HG03060 (cell line): Measurements from ENCODE around the gene IL4I1.
"Not testable (repeated sequence)": the region's sequence is repeated elsewhere in the genome, so short reads cannot be mapped to it uniquely, and the experiment has no call there.

Experiments
- ATAC-seq: cut with Tn5 transposase; IDR thresholded peaks from one replicate; pipeline ENCODE4 v1.9.1; 2021; ENCODE audit warnings: low read depth, moderate number of reproducible peaks; ENCODE audit not compliant: unreplicated experiment

IL4I1 gene

DNA sequence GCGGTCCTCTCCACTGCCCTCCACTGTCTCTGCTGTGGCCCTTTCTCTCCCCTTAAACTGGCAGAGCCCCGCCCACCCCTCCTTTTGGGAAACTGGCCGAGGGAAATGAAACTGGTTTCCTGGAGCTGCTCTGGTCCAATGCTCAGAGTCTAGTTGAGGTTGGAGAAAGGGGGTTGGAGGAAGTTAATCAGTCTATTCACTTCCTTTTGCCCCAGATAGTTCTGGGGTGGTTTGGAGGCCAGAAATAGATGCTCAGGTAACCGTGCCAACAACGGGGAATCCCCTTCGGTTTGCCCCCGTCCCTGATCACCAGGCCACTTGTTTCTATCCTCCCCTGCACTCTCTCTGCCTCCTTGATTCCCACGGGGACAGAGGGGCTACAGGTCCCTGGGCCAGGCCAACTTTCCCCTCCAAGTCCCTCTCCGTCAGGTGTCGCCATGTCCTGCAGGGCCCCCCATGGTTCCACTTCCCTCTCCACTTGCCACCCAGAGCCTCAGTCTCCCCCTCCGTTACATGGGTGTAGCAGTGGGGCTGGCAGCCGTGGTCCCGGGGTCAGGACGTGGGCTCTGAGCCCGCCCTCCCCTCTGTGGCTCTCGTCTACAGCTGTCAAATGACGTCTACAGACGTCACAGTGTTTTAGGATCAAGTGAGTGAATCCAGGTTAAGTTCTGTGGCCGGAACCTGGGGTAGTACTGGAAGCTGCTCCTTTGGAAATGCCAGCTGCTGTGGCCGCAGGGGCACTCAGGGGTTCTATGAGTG, at the start of gene IL4I1:
TSS of gene IL4I1 (minus strand) at position 25 of the 759 bp plus-strand sequence. CDS start 727 bp downstream, outside the sequence.
- peak; percentile 51 for ATAC-seq

GRCh38 chr19:49946415-49946814, 49.7 kb upstream of the IL4I1 start:
- ATAC-seq: no peak

GRCh38 chr19:49944567-49944966, 47.9 kb upstream of the IL4I1 start:
- not testable (repeated sequence) for ATAC-seq

DNA sequence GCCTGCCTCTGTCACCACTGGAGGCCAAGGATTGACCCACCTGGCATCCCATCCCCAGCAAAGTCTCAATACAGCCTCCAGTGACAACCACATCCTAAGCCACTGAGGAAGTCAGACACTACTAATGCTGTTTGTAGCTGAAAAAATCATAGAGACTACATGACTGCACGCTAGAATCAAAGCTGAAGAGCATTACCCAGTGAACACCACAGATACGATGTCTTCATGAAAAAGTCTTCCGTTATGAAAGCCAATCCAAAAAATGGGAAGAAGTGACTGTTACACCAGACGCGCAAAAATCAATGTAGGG, 43.8 kb upstream of the IL4I1 start:
- no peak for ATAC-seq

DNA sequence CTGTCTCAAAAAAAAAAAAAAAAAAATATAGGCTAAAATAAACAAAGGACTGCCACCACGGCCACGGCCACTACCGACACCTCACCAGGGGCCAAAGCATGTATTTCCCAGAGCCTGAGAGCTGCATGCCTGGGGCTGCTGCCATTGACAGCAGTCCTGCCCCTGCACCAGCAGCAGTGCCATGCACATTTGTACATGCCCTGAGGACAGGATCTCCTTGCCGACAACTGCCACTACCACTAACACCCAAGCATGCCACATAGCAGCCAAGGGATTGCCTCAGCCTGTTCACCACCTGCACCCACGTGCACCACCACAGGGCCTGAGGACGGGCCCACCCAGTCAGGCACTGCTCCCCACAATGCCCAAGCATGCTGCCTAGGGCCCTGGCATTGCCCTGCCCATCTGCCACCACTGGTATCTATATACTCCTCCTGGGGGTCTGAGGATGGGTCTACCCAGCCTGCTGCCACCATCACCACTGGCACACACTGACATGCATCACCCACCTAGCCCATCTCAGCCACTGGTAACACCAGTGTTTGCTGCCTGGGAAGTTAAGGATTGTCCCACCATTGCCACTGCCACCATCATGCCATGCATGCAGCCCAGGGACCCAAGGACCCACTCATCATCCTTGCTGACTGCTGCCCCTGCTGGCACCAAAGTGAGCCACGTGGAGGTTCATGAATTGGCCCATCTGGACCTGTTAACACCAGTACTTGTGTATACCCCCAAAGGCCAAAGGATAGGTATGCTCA, 43.2 kb upstream of the IL4I1 start:
- no peak for ATAC-seq

DNA sequence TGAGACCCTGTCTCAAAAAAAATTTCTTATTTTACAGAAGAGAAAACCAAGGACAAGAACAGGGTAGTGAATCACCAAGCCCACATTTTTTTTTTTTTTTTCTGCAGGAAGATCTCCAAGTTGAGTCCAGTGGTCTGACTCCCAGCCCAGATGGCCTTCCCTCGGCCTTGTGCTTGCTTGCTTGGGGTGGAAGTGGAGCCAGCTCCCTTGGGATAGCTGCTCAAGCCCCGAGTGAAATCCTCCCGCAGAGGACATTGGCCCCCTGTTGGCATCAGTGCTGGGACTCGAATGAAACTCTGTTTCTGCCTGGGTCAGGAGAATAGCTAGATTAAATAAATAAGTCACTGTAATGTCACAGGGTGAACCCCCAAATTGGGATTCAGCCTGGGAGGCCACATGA, 42.0 kb upstream of the IL4I1 start:
- ATAC-seq: no peak

DNA sequence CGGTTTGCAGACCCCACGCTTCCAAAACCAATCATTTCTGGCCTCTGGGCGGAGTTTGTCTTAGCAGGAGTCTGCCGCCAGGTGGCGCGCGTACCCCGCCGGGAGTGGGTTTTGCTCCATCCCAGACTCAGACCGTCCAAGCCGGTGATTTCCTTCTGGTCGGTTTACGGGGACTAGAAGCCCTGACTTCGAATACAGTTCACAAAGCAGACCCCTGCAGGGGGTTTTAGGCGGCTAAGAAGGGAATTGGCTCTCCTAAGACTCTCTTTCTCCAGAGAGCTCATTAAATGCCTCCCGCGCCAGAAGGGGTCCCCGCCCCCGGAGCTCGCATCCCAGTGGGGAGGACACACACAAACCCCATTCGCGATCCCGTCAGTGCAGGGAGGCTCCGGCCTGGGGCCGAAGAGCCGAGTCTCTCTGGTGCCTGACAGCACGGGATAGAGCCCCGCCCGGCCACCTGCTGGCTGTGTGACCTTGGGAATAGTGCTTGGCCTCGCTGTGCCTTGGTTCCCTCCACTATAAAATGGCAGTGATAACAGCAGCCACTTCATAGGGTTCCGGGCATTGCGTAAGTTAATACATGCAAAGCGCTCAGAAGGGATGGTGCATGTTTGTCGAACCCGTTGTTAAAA, 41.2 kb upstream of the IL4I1 start:
- ATAC-seq: no peak

DNA sequence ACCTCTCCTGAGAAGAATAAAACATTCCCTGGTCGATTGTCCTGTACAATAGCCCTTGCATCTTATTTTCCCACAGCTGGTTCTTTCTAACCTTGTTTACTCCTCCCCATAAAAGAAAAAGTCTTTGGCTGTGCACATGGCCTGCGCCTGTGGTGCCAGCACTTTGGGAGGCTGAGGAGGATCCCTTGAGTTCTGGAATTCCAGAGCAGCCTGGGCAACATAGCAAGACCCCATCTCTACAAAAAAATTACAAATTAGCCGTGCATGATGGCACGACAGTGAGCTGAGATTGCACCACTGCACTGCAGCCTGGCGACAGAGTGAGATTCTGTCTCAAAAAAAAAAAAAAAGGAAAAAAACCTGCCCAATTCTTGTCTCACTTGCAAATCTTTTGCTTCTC, 39.9 kb upstream of the IL4I1 start:
- ATAC-seq: no peak

- no peak for ATAC-seq
These were observed 37.0 kb upstream of the IL4I1 start for GRCh38 chr19:49933643-49934042.

GRCh38 chr19:49932731-49933131, 36.0 kb upstream of the IL4I1 start:
- no peak for ATAC-seq

DNA sequence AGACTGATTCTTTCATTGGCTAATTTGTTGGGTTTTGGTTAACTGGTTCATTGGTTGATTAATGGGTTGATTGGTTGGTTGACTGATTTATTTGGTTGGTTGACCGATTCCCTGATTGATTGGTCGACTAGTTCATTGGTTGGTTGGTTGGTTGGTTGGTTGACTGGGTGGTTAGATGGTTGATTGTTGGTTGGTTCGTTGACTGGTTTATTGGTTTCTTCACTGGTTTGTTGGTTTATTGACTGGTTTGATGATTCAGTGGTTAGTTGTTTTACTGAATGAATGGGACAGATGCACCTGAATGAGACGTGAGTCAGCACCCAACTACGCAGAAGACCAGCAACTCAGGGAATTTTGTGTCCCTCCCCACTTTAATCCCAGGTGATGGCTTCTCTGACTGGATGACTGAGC, 35.4 kb upstream of the IL4I1 start:
- ATAC-seq: no peak

DNA sequence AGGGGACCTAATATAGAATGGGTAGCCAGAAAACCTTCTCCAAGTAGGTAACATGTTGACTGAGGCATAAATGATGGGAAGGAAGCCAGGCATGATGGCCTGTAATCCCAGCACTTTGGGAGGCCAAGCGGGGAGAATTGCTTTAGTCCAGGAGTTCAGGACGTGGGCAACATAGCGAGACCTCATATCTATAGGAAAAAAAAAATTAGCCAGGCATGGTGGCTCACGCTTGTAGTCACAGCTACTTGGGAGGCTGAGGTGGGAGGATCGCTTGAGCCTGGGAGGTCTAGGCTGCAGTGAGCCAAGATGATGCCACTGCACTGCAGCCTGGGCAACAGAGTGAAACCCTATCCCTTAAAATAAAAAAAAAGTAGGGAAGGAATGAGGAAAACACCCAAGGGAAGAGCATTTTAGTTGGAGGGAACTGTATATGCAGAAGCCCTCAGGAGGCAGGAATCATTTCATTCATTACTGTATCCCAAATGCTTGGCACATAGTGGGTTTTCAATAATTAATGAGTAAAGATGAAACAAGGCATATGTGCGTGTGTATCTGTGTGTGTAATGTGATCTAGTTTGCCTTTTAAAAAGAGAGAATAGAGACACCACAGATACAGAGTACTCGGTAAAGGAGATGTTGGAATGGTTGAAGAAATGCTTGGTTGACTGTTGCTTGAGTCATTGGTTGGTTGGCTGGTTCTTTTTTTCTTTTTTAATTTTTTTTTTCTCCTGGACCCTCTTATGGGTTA, 34.8 kb upstream of the IL4I1 start:
- no peak for ATAC-seq

DNA sequence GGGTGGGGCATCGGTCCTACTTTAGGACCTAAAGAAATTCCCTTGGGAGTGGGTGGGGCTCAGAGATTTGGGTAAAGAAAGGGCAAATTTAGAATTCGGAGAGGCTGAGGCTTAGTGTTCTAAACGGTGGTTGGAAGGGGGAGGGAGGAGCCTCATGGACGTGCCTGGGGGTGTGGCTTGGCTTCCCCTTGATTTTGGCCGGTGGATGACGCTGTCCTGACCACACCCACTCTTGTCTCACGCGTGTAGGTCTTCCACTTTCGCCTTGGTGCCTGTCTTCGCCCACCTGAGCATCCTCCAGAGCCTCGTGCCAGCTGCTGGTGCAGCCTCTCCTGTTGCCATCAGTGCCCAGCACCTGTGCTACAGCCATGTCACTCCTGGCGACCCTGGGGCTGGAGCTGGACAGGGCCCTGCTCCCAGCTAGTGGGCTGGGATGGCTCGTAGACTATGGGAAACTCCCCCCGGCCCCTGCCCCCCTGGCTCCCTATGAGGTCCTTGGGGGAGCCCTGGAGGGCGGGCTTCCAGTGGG, 33.9 kb upstream of the IL4I1 start:
- no peak for ATAC-seq

GRCh38 chr19:49929611-49930482, 33.2 kb upstream of the IL4I1 start:
- ATAC-seq: peak; percentile 68

GRCh38 chr19:49929121-49929610, 32.5 kb upstream of the IL4I1 start, which contains the start of the genes ATF5 and NUP62:
TSS of gene ATF5 (plus strand) at chr19:49929205. CDS start at chr19:49930851, 1,646 bp downstream.
TSS of gene NUP62 (minus strand) at chr19:49929504. CDS start at chr19:49909807, 19,697 bp downstream.
- peak; percentile 22 for ATAC-seq

DNA sequence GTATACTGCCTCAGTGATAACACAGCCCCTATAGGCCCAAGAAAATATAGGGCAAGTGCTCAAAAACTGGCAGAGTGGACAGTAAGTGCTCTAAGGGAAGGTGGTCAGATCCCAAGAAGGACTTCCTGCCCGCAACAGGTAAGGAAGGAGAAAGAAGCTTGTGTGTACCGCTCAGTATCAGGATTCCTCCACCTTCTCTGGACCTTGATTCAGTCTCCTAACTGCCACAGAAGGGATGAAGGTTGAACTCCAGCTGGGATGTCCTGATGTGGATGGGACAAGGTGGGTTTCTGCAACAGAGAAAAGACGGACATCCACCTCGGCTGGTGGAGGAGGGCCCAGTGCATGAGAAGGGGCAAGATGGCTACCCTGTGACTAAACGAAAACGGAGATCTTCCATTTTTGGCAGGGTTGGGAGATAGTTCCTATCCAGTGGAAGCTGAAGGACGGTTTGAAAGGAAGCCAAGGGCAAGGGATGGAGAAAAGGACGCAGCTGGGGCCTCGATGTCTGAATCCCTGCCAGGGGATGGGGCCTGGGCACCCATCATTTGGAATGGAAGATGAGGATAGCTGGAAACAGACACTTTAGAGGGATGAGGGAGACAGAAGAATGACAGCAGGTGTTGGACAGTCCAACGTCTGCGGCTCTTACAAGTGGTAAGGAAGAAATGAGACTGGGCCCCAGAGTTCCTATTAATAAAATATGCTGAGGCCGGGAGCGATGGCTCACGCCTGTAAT, 31.0 kb upstream of the IL4I1 start:
- ATAC-seq: no peak

- ATAC-seq: no peak
These were observed 29.8 kb upstream of the IL4I1 start for GRCh38 chr19:49926515-49926914.

- ATAC-seq: no peak
These were observed 28.8 kb upstream of the IL4I1 start for GRCh38 chr19:49925486-49925885.

DNA sequence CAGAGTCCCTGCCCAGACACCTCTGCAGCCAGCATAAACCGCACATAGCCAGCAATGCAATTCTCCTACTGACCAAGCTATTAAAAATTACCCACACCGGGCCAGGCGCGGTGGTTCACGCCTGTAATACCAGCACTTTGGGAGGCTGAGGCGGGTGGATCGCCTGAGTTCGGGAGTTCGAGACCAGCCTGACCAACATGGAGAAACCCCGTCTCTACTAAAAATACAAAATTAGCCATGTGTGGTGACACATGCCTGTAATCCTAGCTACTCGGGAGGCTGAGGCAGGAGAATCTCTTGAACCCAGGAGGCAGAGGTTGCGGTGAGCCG, 28.2 kb upstream of the IL4I1 start:
- not testable (repeated sequence) for ATAC-seq
